A549 (cell line): ENCODE results near the gene SUMO2.

Source experiments
- CHD2 ChIP-seq: fragments of 150-350 bp; IDR thresholded peaks from 2 replicates; pipeline ENCODE4 v1.6.1; 2014; ENCODE audit warnings: low read length; ENCODE audit not compliant: partially characterized antibody
- CTCF ChIP-seq: fragments of >200 bp; sonication (Bioruptor Twin); formaldehyde crosslinking; IDR thresholded peaks from 3 replicates; pipeline ENCODE4 v1.5.1; 2016
- POLR2A ChIP-seq: IDR thresholded peaks from 2 replicates; pipeline ENCODE4 v1.6.1; 2012; ENCODE audit warnings: mild to moderate bottlenecking, low read length
- RFX5 ChIP-seq: fragments of 450-650 bp; IDR thresholded peaks from 2 replicates; pipeline ENCODE4 v1.7.1; 2014; ENCODE audit warnings: antibody characterized with exemption, mild to moderate bottlenecking, moderate library complexity
- RNF2 ChIP-seq: fragments of 200-600 bp; sonication (generic); IDR thresholded peaks from 2 replicates; pipeline ENCODE4 v1.6.1; 2016; ENCODE audit warnings: low read depth, mild to moderate bottlenecking, antibody characterized with exemption, moderate library complexity, borderline replicate concordance

GRCh38 chr17:75138519-75138918 lies 44.2 kb downstream of the SUMO2 start:
- no peak for TF ChIP-seq RFX5
- no peak for TF ChIP-seq POLR2A
- no peak for TF ChIP-seq CHD2
- TF ChIP-seq RNF2, result no peak
- no peak for TF ChIP-seq CTCF
